HEK293 (cell line): ENCODE measurements around the gene CLIP1.

Source experiments
- RBAK ChIP-seq: fragments of 450-650 bp; formaldehyde crosslinking; IDR thresholded peaks from 2 replicates; pipeline ENCODE4 v1.5.1; 2016; ENCODE audit warnings: missing biosample characterization, missing genetic modification characterization
- TCF7L2 ChIP-seq: IDR thresholded peaks from 2 replicates; pipeline ENCODE4 v1.6.1; 2011; ENCODE audit warnings: low read depth, mild to moderate bottlenecking, inconsistent platforms, low read length, moderate library complexity, borderline replicate concordance
- ZNF48 ChIP-seq: fragments of 450-650 bp; formaldehyde crosslinking; IDR thresholded peaks from 2 replicates; pipeline ENCODE4 v1.5.1; 2016; ENCODE audit warnings: missing biosample characterization, missing genetic modification characterization
- ZNF629 ChIP-seq: fragments of 450-650 bp; formaldehyde crosslinking; IDR thresholded peaks from 2 replicates; pipeline ENCODE4 v1.5.1; 2017; ENCODE audit warnings: missing biosample characterization, missing genetic modification characterization
- ZSCAN5A ChIP-seq: fragments of 450-650 bp; formaldehyde crosslinking; IDR thresholded peaks from 2 replicates; pipeline ENCODE4 v1.5.1; 2016; ENCODE audit warnings: missing biosample characterization, missing genetic modification characterization
- TF ChIP-seq, protein P1 (sequence below): fragments of 450-650 bp; formaldehyde crosslinking; IDR thresholded peaks from 2 replicates; pipeline ENCODE4 v1.5.1; 2016; ENCODE audit warnings: missing biosample characterization, missing genetic modification characterization
- TF ChIP-seq, protein P2 (sequence below): fragments of 450-650 bp; formaldehyde crosslinking; IDR thresholded peaks from 2 replicates; pipeline ENCODE4 v1.5.1; 2016; ENCODE audit warnings: missing biosample characterization, missing genetic modification characterization

GRCh38 chr12:122327014-122327413, 95.5 kb downstream of the CLIP1 start:
- TF ChIP-seq, protein P1, sequence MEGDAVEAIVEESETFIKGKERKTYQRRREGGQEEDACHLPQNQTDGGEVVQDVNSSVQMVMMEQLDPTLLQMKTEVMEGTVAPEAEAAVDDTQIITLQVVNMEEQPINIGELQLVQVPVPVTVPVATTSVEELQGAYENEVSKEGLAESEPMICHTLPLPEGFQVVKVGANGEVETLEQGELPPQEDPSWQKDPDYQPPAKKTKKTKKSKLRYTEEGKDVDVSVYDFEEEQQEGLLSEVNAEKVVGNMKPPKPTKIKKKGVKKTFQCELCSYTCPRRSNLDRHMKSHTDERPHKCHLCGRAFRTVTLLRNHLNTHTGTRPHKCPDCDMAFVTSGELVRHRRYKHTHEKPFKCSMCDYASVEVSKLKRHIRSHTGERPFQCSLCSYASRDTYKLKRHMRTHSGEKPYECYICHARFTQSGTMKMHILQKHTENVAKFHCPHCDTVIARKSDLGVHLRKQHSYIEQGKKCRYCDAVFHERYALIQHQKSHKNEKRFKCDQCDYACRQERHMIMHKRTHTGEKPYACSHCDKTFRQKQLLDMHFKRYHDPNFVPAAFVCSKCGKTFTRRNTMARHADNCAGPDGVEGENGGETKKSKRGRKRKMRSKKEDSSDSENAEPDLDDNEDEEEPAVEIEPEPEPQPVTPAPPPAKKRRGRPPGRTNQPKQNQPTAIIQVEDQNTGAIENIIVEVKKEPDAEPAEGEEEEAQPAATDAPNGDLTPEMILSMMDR (tag by site-specific recombination), result no peak
- TF ChIP-seq RBAK (tag by site-specific recombination), result no peak
- TF ChIP-seq ZSCAN5A (tag by site-specific recombination), result no peak
- no peak for TF ChIP-seq ZNF629 (tag by site-specific recombination)
- TF ChIP-seq TCF7L2, result no peak
- TF ChIP-seq, protein P2, sequence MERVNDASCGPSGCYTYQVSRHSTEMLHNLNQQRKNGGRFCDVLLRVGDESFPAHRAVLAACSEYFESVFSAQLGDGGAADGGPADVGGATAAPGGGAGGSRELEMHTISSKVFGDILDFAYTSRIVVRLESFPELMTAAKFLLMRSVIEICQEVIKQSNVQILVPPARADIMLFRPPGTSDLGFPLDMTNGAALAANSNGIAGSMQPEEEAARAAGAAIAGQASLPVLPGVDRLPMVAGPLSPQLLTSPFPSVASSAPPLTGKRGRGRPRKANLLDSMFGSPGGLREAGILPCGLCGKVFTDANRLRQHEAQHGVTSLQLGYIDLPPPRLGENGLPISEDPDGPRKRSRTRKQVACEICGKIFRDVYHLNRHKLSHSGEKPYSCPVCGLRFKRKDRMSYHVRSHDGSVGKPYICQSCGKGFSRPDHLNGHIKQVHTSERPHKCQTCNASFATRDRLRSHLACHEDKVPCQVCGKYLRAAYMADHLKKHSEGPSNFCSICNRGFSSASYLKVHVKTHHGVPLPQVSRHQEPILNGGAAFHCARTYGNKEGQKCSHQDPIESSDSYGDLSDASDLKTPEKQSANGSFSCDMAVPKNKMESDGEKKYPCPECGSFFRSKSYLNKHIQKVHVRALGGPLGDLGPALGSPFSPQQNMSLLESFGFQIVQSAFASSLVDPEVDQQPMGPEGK, result no peak
- TF ChIP-seq ZNF48 (tag by site-specific recombination), result no peak
